ENCODE data around the gene GLI3. TPM values are rescaled to one million over a fixed set of nuclear protein-coding genes. Genes with fewer than 3 reads are reported as not detected.

GLI3 gene
- total RNA-seq (10 to 100 TPM in 3 of 9 donors, 1 to 10 TPM in 6; 2.7 to 18.0 (median 5.6) TPM), polyA plus RNA-seq (1 to 10 TPM; 1.1 to 2.4 (median 1.7) TPM)
- long read RNA-seq, donor 1, result 0 reads
- long read RNA-seq, donor 2, result 0 reads
- long read RNA-seq, donor 3, result 0 reads
- long read RNA-seq, donor 4, partial matches to known transcripts, result 0 of 1 reads
- long read RNA-seq, donor 4, other reads (novel, unspliced or antisense), result 1 of 1 reads
- long read RNA-seq, donor 5, transcript GLI3-202 (2 exons, 583 nt), result major isoform, 5 of 7 reads
- long read RNA-seq, donor 5, partial matches to known transcripts, result 2 of 7 reads
- long read RNA-seq, donor 5, other reads (novel, unspliced or antisense), result 0 of 7 reads
- long read RNA-seq, donor 6, partial matches to known transcripts, result 0 of 1 reads
- long read RNA-seq, donor 6, other reads (novel, unspliced or antisense), result 1 of 1 reads
- long read RNA-seq, donor 7, partial matches to known transcripts, result 0 of 1 reads
- long read RNA-seq, donor 7, other reads (novel, unspliced or antisense), result 0 of 1 reads
- long read RNA-seq, donor 8, result 0 reads
- long read RNA-seq, donor 9, result 0 reads
- long read RNA-seq, donor 10, result 0 reads

DNA sequence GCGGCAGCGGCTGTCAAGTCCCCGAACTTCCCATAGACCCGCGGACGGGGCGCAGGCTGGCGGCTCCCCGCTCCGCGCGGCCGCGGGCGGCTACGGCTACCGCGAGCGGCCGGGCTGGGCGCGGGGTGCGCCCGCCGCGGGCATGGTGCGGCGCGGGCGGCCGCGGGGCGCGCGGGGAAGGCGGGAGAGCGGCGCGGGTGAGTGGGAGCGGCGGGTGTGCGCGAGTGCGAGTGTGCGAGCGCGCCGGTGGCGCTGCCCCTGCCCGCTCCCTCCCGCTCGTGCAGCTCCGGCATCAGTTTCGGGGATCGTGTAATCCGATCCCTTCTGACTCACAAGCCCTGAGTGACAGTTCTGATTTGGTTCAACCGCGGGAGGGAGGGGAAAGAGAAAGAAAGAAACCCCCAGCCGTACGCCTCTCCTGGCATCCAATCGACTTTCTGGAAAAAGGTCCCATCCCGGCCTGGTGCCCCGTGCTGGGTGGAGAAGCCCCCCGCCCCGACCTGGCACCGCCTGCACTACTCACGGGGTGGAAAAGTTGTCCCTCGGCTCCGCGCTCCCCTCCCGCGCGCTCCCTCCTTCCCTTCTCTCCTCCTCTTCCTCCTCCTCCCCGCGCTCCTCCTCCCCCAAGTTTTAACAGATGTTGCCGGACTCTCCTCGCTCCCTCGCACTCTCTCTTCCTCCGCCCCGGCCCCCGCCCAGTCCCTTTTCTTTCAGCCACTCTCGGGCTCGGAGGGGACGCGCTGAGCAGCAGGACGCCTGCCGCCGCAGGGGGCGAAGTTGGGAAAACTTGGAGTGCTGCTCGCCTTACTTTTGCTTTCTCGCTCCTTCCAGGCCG is at the start of gene GLI3:
TSS of gene GLI3 (minus strand) at position 234 of the 835 bp plus-strand sequence. CDS start 13,956 bp downstream, outside the sequence.
- no peaks in the 10 kb centered on the region for H3K36me3 ChIP-seq (replicated peaks in 1 of 2)
- H3K9me3 ChIP-seq (replicated peaks in 1 of 3), result no peaks in the 10 kb centered on the region
- peaks cover 8 to 19% of the 10 kb centered on the region in 2 donors for H3K4me1 ChIP-seq (replicated peaks in 1 of 2)
- DNase-seq, result peak; percentile 84 to 90 (median 87)
- H3K4me3 ChIP-seq, result peak within 1 kb of the TSS; percentile 23 to 93 (median 72)
- intact Hi-C loops (cut with DNase I), result no loop called here
- WGBS, 4 donors, result 1 to 2% (median 1%) methylated on average over 34 to 92 of the region's 92 CpGs
- peak within 1 kb of the TSS; percentile 59 to 94 (median 93) for H3K27ac ChIP-seq
- H3K27me3 ChIP-seq, result no peaks in the 10 kb centered on the region
- TF ChIP-seq, protein P1, sequence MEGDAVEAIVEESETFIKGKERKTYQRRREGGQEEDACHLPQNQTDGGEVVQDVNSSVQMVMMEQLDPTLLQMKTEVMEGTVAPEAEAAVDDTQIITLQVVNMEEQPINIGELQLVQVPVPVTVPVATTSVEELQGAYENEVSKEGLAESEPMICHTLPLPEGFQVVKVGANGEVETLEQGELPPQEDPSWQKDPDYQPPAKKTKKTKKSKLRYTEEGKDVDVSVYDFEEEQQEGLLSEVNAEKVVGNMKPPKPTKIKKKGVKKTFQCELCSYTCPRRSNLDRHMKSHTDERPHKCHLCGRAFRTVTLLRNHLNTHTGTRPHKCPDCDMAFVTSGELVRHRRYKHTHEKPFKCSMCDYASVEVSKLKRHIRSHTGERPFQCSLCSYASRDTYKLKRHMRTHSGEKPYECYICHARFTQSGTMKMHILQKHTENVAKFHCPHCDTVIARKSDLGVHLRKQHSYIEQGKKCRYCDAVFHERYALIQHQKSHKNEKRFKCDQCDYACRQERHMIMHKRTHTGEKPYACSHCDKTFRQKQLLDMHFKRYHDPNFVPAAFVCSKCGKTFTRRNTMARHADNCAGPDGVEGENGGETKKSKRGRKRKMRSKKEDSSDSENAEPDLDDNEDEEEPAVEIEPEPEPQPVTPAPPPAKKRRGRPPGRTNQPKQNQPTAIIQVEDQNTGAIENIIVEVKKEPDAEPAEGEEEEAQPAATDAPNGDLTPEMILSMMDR (IDR thresholded peaks at IDR 0.05), result peak in 5 of 6 experiments; percentile 16 to 36 (median 23)
- peak in 1 of 2 donors; percentile 68 for TF ChIP-seq POLR2A (IDR thresholded peaks at IDR 0.05)

DNA sequence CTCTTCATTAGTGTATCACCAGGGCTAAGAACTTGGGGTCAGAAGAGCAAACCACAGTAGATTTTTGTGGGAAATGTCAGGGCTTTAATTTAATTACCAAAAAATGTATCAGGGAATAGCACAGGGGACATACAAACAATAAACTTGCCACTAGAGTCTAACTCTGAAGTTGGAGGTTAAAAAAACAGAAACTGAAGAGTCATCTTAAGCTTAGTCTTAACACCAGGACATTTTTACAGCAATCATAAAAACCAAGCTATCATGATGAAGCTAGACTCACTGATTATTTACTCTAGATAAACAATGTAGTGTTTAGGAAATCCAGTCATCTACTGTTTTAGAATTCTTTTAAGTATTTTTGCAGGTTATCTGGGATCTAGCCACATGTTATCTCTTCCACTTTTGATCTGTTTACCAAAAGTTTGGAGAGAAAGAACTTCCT is 48.4 kb upstream of the GLI3 start:
- intact Hi-C loops (cut with DNase I), result no loop called here
- TF ChIP-seq, protein P1 (IDR thresholded peaks at IDR 0.05), result no peak
- no peak for TF ChIP-seq POLR2A (IDR thresholded peaks at IDR 0.05)
- Histone ChIP-seq H3K9me3 (replicated peaks in 1 of 3) (no peaks in the 10 kb centered on the region), H3K36me3 (replicated peaks in 1 of 2) (no peaks in the 10 kb centered on the region), H3K27me3 (no peaks in the 10 kb centered on the region), H3K27ac (no peak overlapping the region), H3K4me1 (replicated peaks in 1 of 2) (no peaks in the 10 kb centered on the region), H3K4me3 (no peak overlapping the region)
- DNase-seq, result no peak

DNA sequence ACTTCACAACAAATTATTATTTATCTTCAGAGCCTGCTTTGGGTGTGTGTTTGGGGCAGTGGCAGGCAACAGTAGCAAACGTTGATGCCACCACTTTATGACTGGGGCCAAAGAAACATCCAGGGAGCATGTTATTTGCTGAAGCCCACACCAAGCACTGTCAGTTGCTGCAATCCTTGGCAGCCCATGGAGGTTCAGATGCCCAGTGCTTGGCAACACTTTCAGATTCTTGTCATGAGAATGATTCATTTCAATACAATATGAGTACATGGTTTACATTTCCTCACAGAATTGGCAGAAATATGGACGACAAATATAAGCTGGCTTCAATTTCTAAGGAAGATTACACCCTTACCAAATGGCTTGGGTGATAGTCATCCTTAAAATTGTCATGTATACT is 46.5 kb upstream of the GLI3 start:
- DNase-seq, result no peak
- no peaks in the 10 kb centered on the region for H3K36me3 ChIP-seq (replicated peaks in 1 of 2)
- 39 to 67% (median 49%) methylated on average over 2 of the region's 2 CpGs for WGBS, 4 donors
- no peaks in the 10 kb centered on the region for H3K4me1 ChIP-seq (replicated peaks in 1 of 2)
- no peak overlapping the region for H3K27ac ChIP-seq
- H3K9me3 ChIP-seq (replicated peaks in 1 of 3), result no peaks in the 10 kb centered on the region
- no peaks in the 10 kb centered on the region for H3K27me3 ChIP-seq
- TF ChIP-seq, protein P1 (IDR thresholded peaks at IDR 0.05), result no peak
- no peak overlapping the region for H3K4me3 ChIP-seq
- intact Hi-C loops (cut with DNase I), result no loop called here

DNA sequence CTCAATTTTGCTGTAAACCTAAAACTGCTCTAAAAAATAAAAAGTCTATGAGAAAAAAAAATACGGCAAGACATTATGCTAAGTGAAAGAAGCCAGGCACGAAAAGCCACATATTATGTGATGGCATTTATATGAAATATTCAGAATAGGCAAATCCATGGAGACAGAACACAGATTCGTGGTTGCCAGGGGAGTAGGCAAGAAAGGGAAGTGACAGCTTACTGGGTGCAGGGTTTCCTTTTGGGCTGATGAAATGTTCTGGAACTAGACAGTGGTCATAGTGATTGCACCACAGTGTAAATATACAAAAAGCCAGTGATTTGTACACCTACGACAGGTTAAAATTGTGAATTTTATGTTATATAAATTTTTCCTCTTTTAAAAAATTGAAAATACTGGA is 41.3 kb upstream of the GLI3 start:
- H3K27me3 ChIP-seq, result no peaks in the 10 kb centered on the region
- no peak for DNase-seq
- TF ChIP-seq POLR2A (IDR thresholded peaks at IDR 0.05), result no peak
- TF ChIP-seq, protein P1 (IDR thresholded peaks at IDR 0.05), result no peak
- H3K4me1 ChIP-seq (replicated peaks in 1 of 2), result no peaks in the 10 kb centered on the region
- H3K36me3 ChIP-seq (replicated peaks in 1 of 2), result no peaks in the 10 kb centered on the region
- H3K27ac ChIP-seq, result no peak overlapping the region
- 73 to 84% (median 80%) methylated on average over 4 of the region's 4 CpGs for WGBS, 4 donors
- no peaks in the 10 kb centered on the region for H3K9me3 ChIP-seq (replicated peaks in 1 of 3)
- no peak overlapping the region for H3K4me3 ChIP-seq
- intact Hi-C loops (cut with DNase I), result no loop called here

All from adrenal gland (tissue), 19 donors.